PC-3 (cell line): ENCODE data around the gene ZNF281. TPM values are rescaled to one million over a fixed set of nuclear protein-coding genes. Genes with fewer than 3 reads are reported as not detected.
A peak's percentile ranks its signal among the peaks of the same experiment; 100 is the strongest.
"Not testable (repeated sequence)": the region's sequence is repeated elsewhere in the genome, so short reads cannot be mapped to it uniquely, and the experiment has no call there.

ENCODE experiments used
- ATAC-seq: fragments of 200-7000 bp; cut with Tn5 transposase; 2 replicates; pipeline ENCODE4 v1.9.1; 2020; ENCODE audit warnings: mild to moderate bottlenecking, moderate library complexity
- BruUV-seq: library from RNA; stranded (reverse); fragments of 400-500 nt; replicated peaks from 2 replicates; lab custom pipeline; 2021; lab: Mats Ljungman, UMichigan
- CTCF ChIA-PET: fragments of 300-600 bp; sonication (Branson Sonifier 250); formaldehyde crosslinking; loops from one replicate; lab custom pipeline; 2022; ENCODE audit warnings: antibody characterized with exemption; lab: Charles Lee
- POLR2A ChIA-PET: fragments of 300-600 bp; sonication (Branson Sonifier 250); formaldehyde crosslinking; loops from one replicate; lab custom pipeline; 2022; ENCODE audit warnings: antibody characterized with exemption; ENCODE audit not compliant: unreplicated experiment; lab: Charles Lee
- DNase-seq: peaks from one replicate; pipeline ENCODE4 v3.0.0-alpha.2; 2015
- H2AFZ ChIP-seq: fragments of 300-600 bp; sonication (generic); 2 replicates; pipeline ENCODE4 v1.6.0; 2016; ENCODE audit warnings: antibody characterized with exemption, low read length
- H3F3A ChIP-seq: fragments of 300-600 bp; sonication (generic); one replicate; pipeline ENCODE4 v1.6.0; 2017; ENCODE audit warnings: antibody characterized with exemption, low read length, control low read depth, mild to moderate bottlenecking; ENCODE audit not compliant: unreplicated experiment
- H3K27ac ChIP-seq: fragments of 300-600 bp; sonication (generic); 2 replicates; pipeline ENCODE4 v1.5.1; 2016; ENCODE audit warnings: mild to moderate bottlenecking, low read length
- H3K27me3 ChIP-seq: fragments of 300-600 bp; sonication (generic); 2 replicates; pipeline ENCODE4 v1.6.1; 2016; ENCODE audit warnings: low read length, mixed read lengths
- H3K36me3 ChIP-seq: fragments of 300-600 bp; sonication (generic); 2 replicates; pipeline ENCODE4 v1.6.1; 2016; ENCODE audit warnings: low read depth, mixed run types, low read length, mixed read lengths
- H3K4me1 ChIP-seq: fragments of 300-600 bp; sonication (generic); 2 replicates; pipeline ENCODE4 v1.5.1; 2016; ENCODE audit warnings: low read length; ENCODE audit not compliant: insufficient read depth
- H3K4me2 ChIP-seq: fragments of 300-600 bp; sonication (generic); 2 replicates; pipeline ENCODE4 v1.6.0; 2016; ENCODE audit warnings: low read length
- H3K4me3 ChIP-seq: fragments of 300-600 bp; sonication (generic); 2 replicates; pipeline ENCODE4 v1.5.1; 2016; ENCODE audit warnings: mild to moderate bottlenecking, low read length, mixed read lengths
- H3K79me2 ChIP-seq: fragments of 300-600 bp; sonication (generic); 2 replicates; pipeline ENCODE4 v1.6.1; 2017; ENCODE audit warnings: low read length, mixed read lengths
- H3K9ac ChIP-seq: fragments of 300-600 bp; sonication (generic); 2 replicates; pipeline ENCODE4 v1.6.0; 2016; ENCODE audit warnings: mild to moderate bottlenecking, low read length
- H3K9me2 ChIP-seq: fragments of 300-600 bp; sonication (generic); replicated peaks from 2 replicates; pipeline ENCODE4 v1.6.1; 2016; ENCODE audit warnings: mixed run types, low read length, mixed read lengths
- H3K9me3 ChIP-seq: fragments of 300-600 bp; sonication (generic); 2 replicates; pipeline ENCODE4 v1.6.1; 2016; ENCODE audit warnings: low read length, mixed read lengths
- H4K20me1 ChIP-seq: fragments of 300-600 bp; sonication (generic); 2 replicates; pipeline ENCODE4 v1.6.1; 2016; ENCODE audit warnings: low read length, mixed read lengths
- CTCF ChIP-seq: fragments of 300-600 bp; sonication (generic); conservative IDR thresholded peaks from 2 replicates; pipeline ENCODE4 v1.5.1; 2017; ENCODE audit warnings: antibody characterized with exemption, low read depth, mild to moderate bottlenecking, low read length
- EZH2 ChIP-seq: fragments of 300-600 bp; sonication (generic); IDR thresholded peaks from one replicate; pipeline ENCODE4 v1.6.1; 2017; ENCODE audit warnings: antibody characterized with exemption, mild to moderate bottlenecking, low read length; ENCODE audit not compliant: unreplicated experiment
- EZH2phosphoT487 ChIP-seq: fragments of 300-600 bp; sonication (generic); IDR thresholded peaks from 2 replicates; pipeline ENCODE4 v1.6.1; 2018; ENCODE audit warnings: mild to moderate bottlenecking, antibody characterized with exemption, low read length, borderline replicate concordance
- intact Hi-C: fragments of 100-400 bp; cut with micrococcal nuclease; formaldehyde crosslinking; loops from 2 replicates; pipeline ENCODE4 v1.9.0; 2023
- total RNA-seq: library from RNA; depleted of rRNA; stranded (reverse); fragments of >200 nt; gene quantifications from 2 replicates; pipeline ENCODE4 v1.2.3, GENCODE V29; 2014

Gene ZNF281
- total RNA-seq, 1 experiment from 2014 or later, result 26.6 TPM

- H3K4me2 ChIP-seq, result peak overlapping the region; percentile 48
- no peak overlapping the region for H3K4me3 ChIP-seq
- no peak overlapping the region for H3K27ac ChIP-seq
- peaks cover 42% of the 10 kb centered on the region for H3K4me1 ChIP-seq
- peak; percentile 37 for ATAC-seq
- H3K9me2 ChIP-seq, result no peaks in the 10 kb centered on the region
- peak; percentile 71 for DNase-seq
- no peaks in the 10 kb centered on the region for H3K9me3 ChIP-seq
- H3K9ac ChIP-seq, result no peak overlapping the region
- H3K36me3 ChIP-seq, result no peaks in the 10 kb centered on the region
- TF ChIP-seq EZH2phosphoT487 (no peak), CTCF (no peak), EZH2 (no peak)
- no peaks in the 10 kb centered on the region for H3F3A ChIP-seq
- BruUV-seq, result no TSS peak
- H2AFZ ChIP-seq, result peak overlapping the region; percentile 8; the same call in 1 of the 2 replicates
- no peaks in the 10 kb centered on the region for H4K20me1 ChIP-seq
- H3K27me3 ChIP-seq, result no peaks in the 10 kb centered on the region
- H3K79me2 ChIP-seq, result no peaks in the 10 kb centered on the region
- intact Hi-C loops, result no loop called here
- POLR2A ChIA-PET, result interaction anchor here (0.6 kb wide), 3 partner anchors 47 to 121 kb away, joined by 3 to 5 read pairs (median 3); no protein-coding TSS in a partner anchor
- CTCF ChIA-PET, result interaction anchor here (0.5 to 1.0 kb wide), 2 partner anchors 84 to 294 kb away, joined by 3 read pairs; no protein-coding TSS in a partner anchor
Observed at GRCh38 chr1:200363264-200363933, 46.4 kb downstream of the ZNF281 start.

- Histone ChIP-seq H3K9me2 (no peaks in the 10 kb centered on the region), H3F3A (no peaks in the 10 kb centered on the region), H3K27ac (no peak overlapping the region), H3K4me3 (no peak overlapping the region), H3K27me3 (no peaks in the 10 kb centered on the region), H3K4me2 (no peak overlapping the region), H4K20me1 (no peaks in the 10 kb centered on the region), H3K9ac (no peak overlapping the region), H3K4me1 (peaks cover 38% of the 10 kb centered on the region), H3K36me3 (no peaks in the 10 kb centered on the region), H3K9me3 (no peaks in the 10 kb centered on the region), H2AFZ (no peak overlapping the region), H3K79me2 (no peaks in the 10 kb centered on the region)
- TF ChIP-seq EZH2 (no peak), CTCF (no peak), EZH2phosphoT487 (no peak)
- ChIA-PET POLR2A (no interaction called here), CTCF (no interaction called here)
- intact Hi-C loops, result no loop called here
- ATAC-seq, result no peak
- DNase-seq, result no peak
- BruUV-seq, result no TSS peak
Observed at GRCh38 chr1:200362421-200362820, 47.4 kb downstream of the ZNF281 start.

- H3K9me2 ChIP-seq, result no peaks in the 10 kb centered on the region
- H3K36me3 ChIP-seq, result no peaks in the 10 kb centered on the region
- no peak overlapping the region for H3K9ac ChIP-seq
- no peak for TF ChIP-seq EZH2
- no peak for TF ChIP-seq EZH2phosphoT487
- TF ChIP-seq CTCF, result no peak
- intact Hi-C loops, result no loop called here
- no peaks in the 10 kb centered on the region for H3F3A ChIP-seq
- CTCF ChIA-PET, result no interaction called here
- no peaks in the 10 kb centered on the region for H3K9me3 ChIP-seq
- H3K4me1 ChIP-seq, result peaks cover 28% of the 10 kb centered on the region
- DNase-seq, result peak; percentile 71
- H4K20me1 ChIP-seq, result no peaks in the 10 kb centered on the region
- H3K27me3 ChIP-seq, result no peaks in the 10 kb centered on the region
- POLR2A ChIA-PET, result interaction anchor here (0.5 to 0.6 kb wide), 2 partner anchors 12 to 579 kb away, joined by 3 to 5 read pairs; no protein-coding TSS in a partner anchor
- no peak overlapping the region for H3K27ac ChIP-seq
- BruUV-seq, result no TSS peak
- no peak overlapping the region for H2AFZ ChIP-seq
- ATAC-seq, result peak; percentile 35
- no peak overlapping the region for H3K4me3 ChIP-seq
- no peaks in the 10 kb centered on the region for H3K79me2 ChIP-seq
- no peak overlapping the region for H3K4me2 ChIP-seq
Observed at GRCh38 chr1:200359610-200360163, 50.1 kb downstream of the ZNF281 start.

- H3K79me2 ChIP-seq, H3K27me3 ChIP-seq, ATAC-seq, intact Hi-C loops, H4K20me1 ChIP-seq, H3K4me3 ChIP-seq, H3K9ac ChIP-seq, CTCF ChIA-PET, H3K27ac ChIP-seq, H3K36me3 ChIP-seq, H3K9me2 ChIP-seq, H3K4me2 ChIP-seq, BruUV-seq, H3F3A ChIP-seq, DNase-seq, H2AFZ ChIP-seq, H3K9me3 ChIP-seq: not testable (repeated sequence)
- H3K4me1 ChIP-seq, result peaks cover 11% of the 10 kb centered on the region
- POLR2A ChIA-PET, result interaction anchor here (0.6 kb wide), 1 partner anchor 14 kb away, joined by 4 read pairs; no protein-coding TSS in a partner anchor
Observed at GRCh38 chr1:200357925-200358324, 51.9 kb downstream of the ZNF281 start.
